ENCODE measurements around the gene ERGIC3.
A peak's percentile ranks its signal among the peaks of the same experiment; 100 is the strongest.
"Not testable (repeated sequence)": the region's sequence is repeated elsewhere in the genome, so short reads cannot be mapped to it uniquely, and the experiment has no call there.

Gene ERGIC3

DNA sequence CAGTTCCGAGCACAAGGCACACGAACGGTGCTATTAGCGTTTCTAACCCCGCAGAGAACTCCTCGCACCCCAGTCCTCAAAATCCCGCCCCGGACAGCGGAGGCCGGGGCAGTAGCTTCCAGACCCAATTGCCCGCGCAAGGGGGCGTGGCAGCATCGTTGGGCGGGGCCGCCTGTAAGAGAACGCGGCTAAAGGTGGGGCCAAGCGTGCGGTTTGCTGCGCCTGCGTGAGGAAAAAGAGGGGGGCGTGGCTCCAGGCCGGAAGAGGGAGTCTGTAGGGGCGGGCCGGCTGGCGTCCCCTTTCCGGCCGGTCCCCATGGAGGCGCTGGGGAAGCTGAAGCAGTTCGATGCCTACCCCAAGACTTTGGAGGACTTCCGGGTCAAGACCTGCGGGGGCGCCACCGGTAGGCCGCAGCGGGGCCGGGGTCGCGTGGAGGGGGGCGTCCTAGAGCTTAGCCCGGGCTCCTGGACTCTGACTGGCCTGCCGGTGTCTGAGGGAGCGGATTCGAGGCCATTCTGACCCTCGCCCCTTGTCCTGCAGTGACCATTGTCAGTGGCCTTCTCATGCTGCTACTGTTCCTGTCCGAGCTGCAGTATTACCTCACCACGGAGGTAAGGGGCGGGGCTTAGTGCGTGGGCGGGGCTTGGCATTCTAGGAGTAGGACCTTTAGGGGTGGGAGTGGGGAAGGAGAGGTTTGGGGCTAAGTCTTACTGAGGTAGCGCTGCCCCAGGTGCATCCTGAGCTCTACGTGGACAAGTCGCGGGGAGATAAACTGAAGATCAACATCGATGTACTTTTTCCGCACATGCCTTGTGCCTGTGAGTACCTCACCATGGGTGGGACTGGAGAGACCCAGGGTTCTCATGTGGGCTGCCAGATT is at the start of gene ERGIC3:
TSS of gene ERGIC3 (plus strand) at position 296 of the 880 bp plus-strand sequence. CDS start at position 316, 20 bp downstream.
- peak; percentile 98 for DNase-seq

GRCh38 chr20:35492352-35492751 is 49.5 kb upstream of the ERGIC3 start:
- no peak for DNase-seq

DNA sequence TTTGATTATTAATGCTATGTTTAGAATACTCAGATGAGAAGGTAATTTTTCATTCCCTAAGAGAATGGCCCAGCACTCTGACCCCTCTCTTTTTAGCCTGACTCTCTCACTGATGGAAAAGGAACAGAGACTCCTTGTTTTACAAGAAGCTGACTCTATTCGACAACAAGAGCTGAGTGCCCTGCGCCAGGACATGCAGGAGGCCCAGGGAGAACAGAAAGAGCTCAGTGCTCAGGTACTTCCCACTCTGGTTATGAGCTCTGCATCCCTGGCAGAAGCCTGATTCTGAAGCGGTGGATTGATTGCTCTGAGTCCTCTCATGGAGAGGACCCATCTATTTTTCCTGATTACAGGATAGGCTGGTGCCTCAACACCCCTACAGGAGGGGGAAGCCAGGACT is 45.4 kb upstream of the ERGIC3 start:
- DNase-seq: no peak

- DNase-seq: no peak
These were observed 44.6 kb upstream of the ERGIC3 start for GRCh38 chr20:35497320-35497719.

DNA sequence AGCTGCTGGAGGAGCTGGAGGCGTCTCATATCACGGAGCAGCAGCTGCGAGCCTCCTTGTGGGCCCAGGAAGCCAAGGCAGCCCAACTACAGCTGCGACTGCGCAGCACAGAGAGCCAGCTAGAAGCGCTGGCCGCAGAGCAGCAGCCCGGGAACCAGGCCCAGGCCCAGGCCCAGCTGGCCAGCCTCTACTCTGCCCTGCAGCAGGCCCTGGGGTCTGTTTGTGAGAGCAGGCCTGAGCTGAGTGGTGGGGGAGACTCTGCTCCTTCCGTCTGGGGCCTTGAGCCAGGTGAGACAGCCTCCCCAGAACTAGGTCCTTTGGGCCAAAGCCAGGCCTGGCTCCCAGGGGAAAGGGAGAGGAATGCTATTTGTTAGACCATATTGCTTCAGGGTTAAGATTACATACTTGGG is 44.1 kb upstream of the ERGIC3 start:
- DNase-seq: no peak

- no peak for DNase-seq
These were observed 42.6 kb upstream of the ERGIC3 start for GRCh38 chr20:35499271-35499670.

DNA sequence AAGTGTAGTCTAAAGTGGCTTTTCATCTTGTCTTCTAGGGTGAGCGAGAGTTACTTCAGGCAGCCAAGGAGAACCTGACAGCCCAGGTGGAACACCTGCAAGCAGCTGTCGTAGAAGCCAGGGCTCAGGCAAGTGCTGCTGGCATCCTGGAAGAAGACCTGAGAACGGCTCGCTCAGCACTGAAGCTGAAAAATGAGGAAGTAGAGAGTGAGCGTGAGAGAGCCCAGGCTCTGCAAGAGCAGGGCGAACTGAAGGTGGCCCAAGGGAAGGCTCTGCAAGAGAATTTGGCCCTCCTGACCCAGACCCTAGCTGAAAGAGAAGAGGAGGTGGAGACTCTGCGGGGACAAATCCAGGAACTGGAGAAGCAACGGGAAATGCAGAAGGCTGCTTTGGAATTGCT is 39.5 kb upstream of the ERGIC3 start:
- peak; percentile 22 for DNase-seq

DNA sequence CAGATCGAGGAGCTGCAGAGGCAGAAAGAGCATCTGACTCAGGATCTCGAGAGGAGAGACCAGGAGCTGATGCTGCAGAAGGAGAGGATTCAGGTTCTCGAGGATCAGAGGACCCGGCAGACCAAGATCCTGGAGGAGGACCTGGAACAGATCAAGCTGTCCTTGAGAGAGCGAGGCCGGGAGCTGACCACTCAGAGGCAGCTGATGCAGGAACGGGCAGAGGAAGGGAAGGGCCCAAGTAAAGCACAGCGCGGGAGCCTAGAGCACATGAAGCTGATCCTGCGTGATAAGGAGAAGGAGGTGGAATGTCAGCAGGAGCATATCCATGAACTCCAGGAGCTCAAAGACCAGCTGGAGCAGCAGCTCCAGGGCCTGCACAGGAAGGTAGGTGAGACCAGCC is 38.6 kb upstream of the ERGIC3 start:
- no peak for DNase-seq

GRCh38 chr20:35503841-35504561 is 37.9 kb upstream of the ERGIC3 start:
- DNase-seq: no peak

GRCh38 chr20:35504751-35505150 is 37.1 kb upstream of the ERGIC3 start:
- DNase-seq: no peak

- no peak for DNase-seq
These were observed 35.7 kb upstream of the ERGIC3 start for GRCh38 chr20:35506179-35506578.

DNA sequence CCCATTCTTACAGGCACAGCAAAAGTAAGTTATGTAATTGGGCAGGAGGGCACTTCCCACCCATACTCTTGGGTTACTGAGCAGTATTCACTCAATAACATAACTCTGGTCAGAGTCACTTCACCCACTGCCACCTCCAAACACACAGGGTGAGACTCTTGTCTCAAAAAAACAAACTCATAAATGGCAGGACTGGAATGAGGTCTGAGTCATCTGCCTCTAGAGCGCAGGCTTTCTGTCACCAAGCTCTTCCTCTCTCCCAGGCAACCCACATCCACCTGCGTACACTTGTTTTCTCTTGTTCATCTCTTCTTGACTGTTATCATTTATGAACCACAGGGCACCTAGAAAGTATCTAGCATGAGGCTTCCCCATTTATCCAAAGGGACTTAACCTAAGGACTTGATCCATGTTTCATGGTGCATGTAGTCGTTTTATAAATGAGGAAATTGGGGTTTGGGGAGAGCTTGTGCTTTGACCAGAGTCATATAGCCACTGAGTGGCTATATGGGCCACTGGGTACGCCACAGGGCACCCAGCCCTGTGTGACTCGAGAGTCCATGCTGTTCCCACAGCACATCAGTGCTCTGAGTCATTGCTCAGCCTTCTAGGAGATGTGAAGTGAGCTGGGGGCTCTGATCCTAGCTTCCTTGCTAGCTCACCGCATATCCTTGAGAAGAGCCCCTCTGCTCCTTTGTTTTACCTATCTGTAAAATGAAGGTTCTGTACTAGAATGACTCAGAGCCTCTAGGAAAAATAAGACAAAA is 34.8 kb upstream of the ERGIC3 start:
- DNase-seq: no peak

DNA sequence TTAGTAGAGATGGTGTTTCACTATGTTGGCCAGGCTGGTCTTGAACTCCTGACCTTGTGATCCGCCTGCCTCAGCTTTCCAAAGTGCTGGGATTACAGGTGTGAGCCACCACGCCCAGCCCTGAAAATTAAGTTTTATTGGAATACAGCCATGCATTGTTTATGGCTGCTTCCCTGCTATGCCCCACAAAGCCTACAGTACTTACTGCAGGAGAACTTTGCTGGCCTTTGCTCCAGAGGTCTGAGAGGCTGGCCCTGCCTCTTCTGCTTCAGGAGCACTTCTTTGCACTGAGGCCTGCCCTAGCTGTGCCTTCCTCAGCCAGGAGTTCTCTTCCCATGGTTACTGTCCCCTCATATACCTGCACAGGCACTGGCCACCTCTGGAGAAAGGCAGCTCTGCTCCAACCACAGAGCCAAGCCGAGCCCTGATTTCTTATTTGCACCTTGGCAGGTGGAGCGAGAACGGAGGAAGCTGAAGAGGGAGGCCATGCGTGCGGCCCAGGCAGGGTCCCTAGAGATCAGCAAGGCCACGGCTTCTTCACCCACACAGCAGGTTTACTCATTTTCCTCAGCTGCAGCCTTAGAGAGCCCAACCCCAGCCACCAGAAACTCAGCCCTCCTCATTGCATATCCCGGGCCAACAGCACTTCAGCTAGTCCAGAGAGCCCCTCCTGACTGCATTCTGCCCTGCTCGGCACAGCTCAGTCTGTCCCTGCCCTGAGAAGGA is 33.2 kb upstream of the ERGIC3 start:
- no peak for DNase-seq

DNA sequence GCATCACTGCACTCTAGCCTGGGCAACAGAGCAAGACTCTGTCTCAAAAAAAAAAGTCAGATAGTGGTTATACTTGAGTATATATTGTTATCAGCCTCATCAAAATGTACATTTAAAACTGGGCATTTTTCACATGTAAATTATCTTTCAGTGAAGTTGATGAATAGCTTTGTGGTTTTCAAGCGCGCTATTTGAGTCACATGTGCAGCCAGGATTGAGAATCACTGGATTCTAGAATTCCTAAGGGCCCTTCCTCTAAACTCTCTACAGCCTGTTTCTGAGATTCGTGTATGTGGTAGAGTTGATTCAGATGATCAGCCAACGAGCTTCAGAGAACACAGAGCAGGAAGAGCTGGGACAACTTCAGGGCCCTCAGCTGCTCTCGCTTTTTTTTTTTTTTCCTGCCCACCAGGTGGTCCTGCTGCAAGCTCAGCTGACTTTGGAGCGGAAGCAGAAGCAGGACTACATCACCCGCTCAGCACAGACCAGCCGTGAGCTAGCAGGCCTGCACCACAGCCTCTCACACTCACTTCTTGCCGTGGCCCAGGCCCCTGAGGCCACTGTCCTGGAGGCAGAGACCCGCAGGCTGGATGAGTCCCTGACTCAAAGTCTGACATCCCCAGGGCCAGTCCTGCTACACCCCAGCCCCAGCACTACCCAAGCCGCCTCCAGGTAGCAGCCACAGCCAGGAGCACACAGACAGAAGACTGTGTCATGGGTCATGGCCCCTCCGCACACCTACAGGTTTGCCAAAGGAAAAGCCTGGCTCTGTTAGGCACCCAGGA is 30.7 kb upstream of the ERGIC3 start:
- no peak for DNase-seq

DNA sequence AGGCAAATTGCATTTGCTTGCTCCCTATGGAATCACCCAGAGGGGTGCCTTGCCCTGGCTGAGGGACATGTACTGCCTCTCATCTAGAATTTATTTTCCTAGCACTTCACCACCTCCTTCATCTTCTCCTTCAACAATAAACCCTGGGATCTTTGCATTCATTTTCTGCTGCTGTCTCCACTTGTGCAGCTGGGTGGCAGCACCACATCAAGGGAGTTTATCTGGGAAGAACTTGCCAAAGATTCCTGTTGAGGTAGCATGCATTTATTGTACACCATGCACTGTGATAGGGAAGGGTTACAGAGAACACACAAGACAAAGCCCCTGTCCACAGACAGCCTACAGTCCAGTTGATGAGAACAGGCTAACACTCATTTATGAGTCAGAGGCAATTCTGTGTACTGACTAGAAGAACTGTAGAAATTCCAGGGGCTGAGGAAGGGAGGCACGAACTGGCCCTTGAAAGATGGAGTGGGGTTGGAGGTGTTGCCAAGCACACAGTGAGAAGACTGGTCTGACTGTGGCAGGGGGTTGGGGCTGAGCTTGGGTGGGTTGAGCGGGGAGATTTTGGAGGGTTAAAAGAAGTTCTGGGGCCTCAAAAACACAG is 30.0 kb upstream of the ERGIC3 start:
- no peak for DNase-seq

- no peak for DNase-seq
These were observed 27.4 kb upstream of the ERGIC3 start for GRCh38 chr20:35514371-35514932.

- no peak for DNase-seq
These were observed 26.5 kb upstream of the ERGIC3 start for GRCh38 chr20:35515341-35515740.

DNA sequence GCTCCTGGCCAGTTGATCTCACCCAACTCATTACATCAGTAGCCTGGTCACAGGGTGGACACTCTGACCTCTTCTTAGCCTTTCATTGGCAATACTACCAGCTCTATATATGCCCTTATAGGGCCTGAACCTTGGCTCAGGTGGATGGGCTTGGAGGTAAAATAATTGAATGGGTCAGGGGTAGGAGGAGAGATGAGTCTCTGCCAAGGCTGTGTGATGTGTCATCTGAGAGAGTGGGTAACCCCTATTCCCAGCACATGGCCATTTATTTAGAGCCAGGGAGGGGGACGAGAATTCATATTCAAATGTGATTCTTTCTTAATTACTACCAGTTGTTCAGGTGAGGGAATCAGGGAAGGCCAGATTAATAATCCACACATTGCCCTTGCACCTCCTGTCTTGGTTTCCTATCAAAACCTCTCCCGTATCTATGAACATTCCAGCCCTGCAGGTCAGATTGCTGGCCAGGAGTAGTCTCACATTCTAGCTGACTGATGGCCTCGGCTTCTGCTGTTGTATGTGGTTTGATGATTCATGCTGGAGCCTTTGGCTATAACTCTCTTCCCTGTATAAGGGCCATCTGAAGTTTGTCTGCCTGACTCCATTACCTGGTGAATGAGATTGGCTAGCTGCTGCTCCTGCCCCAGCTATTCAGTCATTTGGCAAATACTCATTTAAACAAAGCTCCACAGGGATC is 25.8 kb upstream of the ERGIC3 start:
- DNase-seq: no peak

DNA sequence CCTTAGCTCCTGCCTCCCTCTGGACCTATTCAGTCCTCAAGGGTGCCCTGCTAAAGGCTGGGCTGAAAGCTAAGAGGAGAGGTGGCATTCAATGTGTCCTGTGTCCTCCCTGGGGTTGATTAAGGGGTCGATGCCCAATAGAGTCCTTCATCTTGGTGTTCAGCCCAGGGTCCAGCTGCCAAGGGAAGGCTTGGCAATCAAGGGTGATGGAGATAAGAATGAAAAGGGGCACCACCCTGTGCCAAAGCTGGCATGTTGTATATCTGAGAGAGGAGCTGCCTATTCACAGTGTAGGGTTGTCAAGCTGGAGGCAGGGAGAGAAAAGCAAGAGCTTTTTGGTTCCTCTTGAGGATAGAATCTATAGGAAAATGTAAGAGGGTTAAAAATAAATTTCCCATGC is 24.8 kb upstream of the ERGIC3 start:
- no peak for DNase-seq

DNA sequence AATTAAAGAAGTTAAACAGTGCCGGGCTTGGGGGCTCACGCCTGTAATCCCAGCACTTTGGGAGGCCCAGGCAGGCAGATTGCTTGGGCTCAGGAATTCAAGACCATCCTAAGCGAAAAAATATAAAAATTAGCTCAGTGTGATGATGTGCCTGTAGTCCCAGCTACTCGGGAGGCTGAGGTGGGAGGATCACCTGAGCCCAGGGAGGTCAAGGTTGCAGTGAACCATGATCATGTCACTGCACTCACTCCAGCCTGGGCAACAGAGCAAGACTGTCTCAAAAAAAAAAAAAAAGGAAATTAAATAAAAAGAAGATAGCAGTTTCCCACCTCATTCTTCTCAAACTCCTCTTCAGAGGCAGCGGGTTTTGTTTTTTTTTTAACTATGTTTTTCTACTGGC is 24.1 kb upstream of the ERGIC3 start:
- DNase-seq: not testable (repeated sequence)

Measured in suppressor macrophage treated with lipopolysaccharide for 4 hours (primary cell).